Esophagus muscularis mucosa (tissue), 4 donors: ENCODE results near the gene DMXL2.

ENCODE experiments used
- CTCF ChIP-seq, 3 experiments: fragments of 200-600 bp in 2 of 3; fragments of 450-650 bp in 1 of 3; sonication (generic) in 2 of 3; IDR thresholded peaks; one replicate each; pipeline ENCODE4 v1.5.1; 2017 to 2019; ENCODE audit warnings: antibody characterized with exemption in 3 of 3, mild to moderate bottlenecking in 2 of 3, moderate library complexity in 1 of 3
- EP300 ChIP-seq: sonication (generic); formaldehyde crosslinking; IDR thresholded peaks from one replicate; pipeline ENCODE4 v1.6.1; 2017; ENCODE audit warnings: antibody characterized with exemption
- POLR2A ChIP-seq: fragments of 450-650 bp; IDR thresholded peaks from one replicate; pipeline ENCODE4 v1.6.1; 2017; ENCODE audit warnings: antibody characterized with exemption, moderate library complexity, mild to moderate bottlenecking, low read depth
- POLR2AphosphoS5 ChIP-seq, 2 donors: sonication (generic); formaldehyde crosslinking; IDR thresholded peaks; one replicate each; pipeline ENCODE4 v1.6.1; 2017; ENCODE audit warnings: antibody characterized with exemption in 2 of 2

- TF ChIP-seq CTCF (IDR thresholded peaks at IDR 0.05) (no peak), POLR2AphosphoS5 (IDR thresholded peaks at IDR 0.05) (no peak), POLR2A (no peak), EP300 (no peak)
Measured at GRCh38 chr15:51491941-51492340, 130.6 kb downstream of the DMXL2 start.
